CD4-positive, alpha-beta T cell treated with Interferon gamma for 1 hour (primary cell): ENCODE measurements around the gene RAPGEF1.
A peak's percentile ranks its signal among the peaks of the same experiment; 100 is the strongest.

Experiments
- DNase-seq: peaks from one replicate; pipeline ENCODE4 v3.0.0-alpha.2; 2020

RAPGEF1 gene

DNA sequence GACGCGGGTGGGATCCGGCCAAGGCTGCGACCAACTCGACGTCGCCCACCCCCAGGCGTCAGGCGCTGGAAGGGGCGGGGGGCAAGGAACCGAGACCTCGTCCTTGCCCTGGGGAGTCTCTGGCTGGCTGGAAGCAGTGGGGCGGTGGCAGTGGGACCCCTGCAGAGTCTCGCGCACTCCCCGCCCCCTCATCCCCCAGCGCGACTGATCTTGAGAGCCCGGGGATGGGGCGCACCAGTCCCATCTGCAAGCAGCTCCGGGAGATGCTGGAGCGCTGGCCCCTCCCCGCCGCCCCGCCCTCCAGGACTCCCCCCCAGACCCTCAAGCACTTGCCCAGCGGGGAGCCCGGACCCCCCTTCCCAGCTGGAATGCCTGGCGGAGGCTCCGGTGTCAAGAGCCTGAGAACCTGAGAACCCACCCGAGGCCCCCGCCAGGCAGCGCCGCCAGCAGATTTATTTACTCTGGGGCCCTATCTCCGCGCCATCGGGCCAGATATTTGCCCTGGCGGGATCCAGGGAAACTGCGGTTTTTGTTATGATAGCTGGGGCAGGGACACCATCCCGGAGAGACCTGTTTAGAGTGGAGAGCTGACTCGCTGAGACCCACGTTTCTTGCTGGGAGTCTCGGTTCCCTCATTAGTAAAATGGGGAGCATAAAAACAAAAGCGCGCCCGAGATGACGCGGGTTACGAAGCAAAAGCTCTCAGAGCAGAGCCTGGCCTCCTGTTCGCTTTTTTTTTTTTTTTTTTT lies 193.4 kb downstream of the RAPGEF1 start:
- DNase-seq, result no peak

- DNase-seq, result no peak
These were observed 194.0 kb downstream of the RAPGEF1 start for GRCh38 chr9:131545786-131546335.

- DNase-seq, result no peak
These were observed 194.7 kb downstream of the RAPGEF1 start, which contains the start of gene PRRT1B for GRCh38 chr9:131545003-131545785. PRRT1B (plus strand) TSS chr9:131545523; CDS start chr9:131545616, 93 bp downstream.

GRCh38 chr9:131543141-131543540 lies 196.7 kb downstream of the RAPGEF1 start:
- DNase-seq, result no peak

GRCh38 chr9:131539223-131539923 lies 200.5 kb downstream of the RAPGEF1 start:
- no peak for DNase-seq

GRCh38 chr9:131537946-131538345 lies 201.9 kb downstream of the RAPGEF1 start:
- no peak for DNase-seq

- peak; percentile 4 for DNase-seq
These were observed 205.1 kb downstream of the RAPGEF1 start for GRCh38 chr9:131534721-131535237.

DNA sequence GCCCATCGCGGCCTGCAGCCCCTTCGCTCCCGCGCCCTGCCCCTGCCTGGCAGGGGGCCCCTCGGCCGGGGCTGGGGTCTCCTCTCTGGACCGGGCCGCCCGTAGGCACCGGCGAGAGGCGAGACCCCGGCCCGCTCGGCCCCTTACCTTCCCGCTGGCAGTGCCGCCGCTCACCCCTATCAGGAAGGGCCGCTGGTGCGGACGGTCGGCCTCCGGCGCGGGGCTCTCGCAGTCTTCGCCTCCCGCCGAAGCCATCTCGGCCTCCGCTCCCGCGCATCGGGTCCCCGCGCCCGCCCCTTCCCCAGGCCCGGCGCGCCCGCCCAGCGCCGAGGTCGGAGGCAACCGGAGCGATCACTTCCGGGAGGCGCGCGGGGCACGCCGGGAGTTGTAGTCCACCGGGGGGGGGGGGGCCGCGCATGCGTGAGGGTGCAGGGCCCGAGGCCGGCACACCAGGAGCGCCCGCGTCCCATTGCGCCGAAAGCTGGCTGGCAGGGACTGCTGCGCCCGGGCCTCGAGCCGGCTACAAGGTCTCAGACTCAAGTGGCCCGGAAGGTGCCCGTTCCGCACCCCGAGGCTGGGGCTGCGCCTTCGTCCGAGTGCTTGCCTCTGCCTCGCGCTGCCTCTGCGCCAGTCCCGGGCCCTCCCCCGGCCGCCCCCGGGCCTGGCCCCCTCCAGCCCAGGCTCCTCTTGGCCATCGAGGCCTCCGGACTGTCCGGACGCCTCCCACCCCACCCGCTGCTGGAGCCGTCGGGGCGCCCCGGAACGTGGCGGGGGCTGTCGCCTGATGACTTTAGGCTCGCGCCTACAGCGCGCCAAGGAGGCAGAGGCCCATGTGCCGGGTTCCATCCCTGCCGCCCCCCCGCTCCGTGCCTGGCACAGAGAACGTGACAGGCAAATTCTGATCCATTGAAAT lies 208.7 kb downstream of the RAPGEF1 start, which contains the start of gene UCK1:
UCK1 (minus strand) TSS at position 344 of the 913 bp plus-strand sequence; CDS start at position 255, 89 bp downstream.
- DNase-seq, result peak; percentile 73

- DNase-seq, result no peak
These were observed 209.3 kb downstream of the RAPGEF1 start for GRCh38 chr9:131530546-131530919.

GRCh38 chr9:131529597-131530545 lies 210.0 kb downstream of the RAPGEF1 start:
- no peak for DNase-seq

DNA sequence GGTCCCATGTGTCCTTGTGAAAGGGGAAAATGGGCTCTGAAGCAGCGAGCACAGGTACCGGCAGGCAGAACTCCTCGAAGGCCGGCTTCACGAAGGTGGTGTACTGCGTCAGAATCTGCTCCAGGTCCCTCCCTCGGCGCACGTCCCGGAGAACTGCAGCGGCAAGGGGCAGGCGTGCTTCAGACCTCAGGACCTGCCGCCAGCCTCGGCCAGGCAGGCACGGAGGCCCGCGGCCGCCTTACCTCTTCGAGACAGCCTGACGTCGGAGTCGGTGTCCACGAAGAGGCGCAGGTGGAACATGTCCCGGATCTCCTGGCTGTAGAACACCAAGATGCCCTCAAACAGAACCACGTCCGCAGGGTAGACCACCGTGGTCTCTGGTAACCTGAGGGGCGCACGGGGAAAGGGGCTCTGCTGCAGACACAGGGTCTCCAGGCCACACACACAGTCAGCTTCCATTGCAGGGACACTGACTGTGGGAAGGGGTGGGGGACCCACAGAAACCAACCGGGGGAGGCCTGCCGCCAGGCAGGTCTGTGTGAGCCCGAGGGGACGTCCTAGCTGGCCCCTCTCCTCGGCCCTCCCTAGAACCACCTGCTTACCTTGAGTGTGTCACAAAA lies 210.9 kb downstream of the RAPGEF1 start:
- no peak for DNase-seq

DNA sequence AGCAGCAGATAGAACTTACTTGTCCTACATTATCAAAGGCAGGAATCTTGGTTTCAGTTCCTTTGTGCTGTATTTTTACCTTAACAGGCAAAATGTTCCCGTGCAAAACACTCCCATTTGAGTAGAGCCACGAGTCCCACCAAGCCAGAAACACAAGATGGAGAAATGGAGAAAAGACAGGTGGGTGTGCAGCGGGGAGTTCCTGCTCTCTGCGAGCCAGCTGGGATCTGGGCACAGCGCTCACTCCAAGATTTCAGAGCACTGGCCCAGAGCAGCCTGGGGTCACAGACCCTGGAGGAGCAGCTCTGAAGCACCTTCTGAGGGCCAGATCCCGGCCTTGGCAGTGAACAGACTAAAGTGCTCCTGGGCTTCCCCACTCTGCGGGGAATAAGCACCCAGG lies 211.7 kb downstream of the RAPGEF1 start:
- no peak for DNase-seq
